Astrocyte (in vitro differentiated cells and primary cell): Measurements from ENCODE around the gene GOLGA7B. TPM values are rescaled to one million over a fixed set of nuclear protein-coding genes. Genes with fewer than 3 reads are reported as not detected.

Experiments used
- DNase-seq: peaks from one replicate; pipeline ENCODE4 v3.0.0-alpha.2; 2010; ENCODE audit warnings: low read depth
- FAIRE-seq: peaks from 2 replicates; lab custom pipeline; 2011; peaks lifted over from hg19 to GRCh38; lab: Jason Lieb, UNC
- H2AFZ ChIP-seq: 2 replicates; pipeline ENCODE4 v1.6.0; 2012; ENCODE audit warnings: low read depth, low read length, inconsistent platforms
- H3K27ac ChIP-seq: 2 replicates; pipeline ENCODE4 v1.5.1; 2011; ENCODE audit warnings: low read depth, low read length, inconsistent platforms
- H3K27me3 ChIP-seq: 2 replicates; pipeline ENCODE4 v1.6.0; 2011; ENCODE audit warnings: low read length, inconsistent platforms; ENCODE audit not compliant: insufficient read depth
- H3K36me3 ChIP-seq: 2 replicates; pipeline ENCODE4 v1.5.1; 2011; ENCODE audit warnings: low read length, inconsistent platforms; ENCODE audit not compliant: insufficient read depth
- H3K4me1 ChIP-seq: 2 replicates; pipeline ENCODE4 v1.5.1; 2011; ENCODE audit warnings: low read length, inconsistent platforms; ENCODE audit not compliant: insufficient read depth
- H3K4me2 ChIP-seq: 2 replicates; pipeline ENCODE4 v1.6.0; 2012; ENCODE audit warnings: low read length, inconsistent platforms
- H3K4me3 ChIP-seq: 2 replicates; pipeline ENCODE4 v1.5.1; 2011; ENCODE audit warnings: low read depth, mild to moderate bottlenecking, low read length, inconsistent platforms; ENCODE audit not compliant: insufficient read depth
- H3K79me2 ChIP-seq: 2 replicates; pipeline ENCODE4 v1.6.0; 2012; ENCODE audit warnings: mild to moderate bottlenecking, low read length, inconsistent platforms; ENCODE audit not compliant: insufficient read depth
- H3K9ac ChIP-seq: 2 replicates; pipeline ENCODE4 v1.6.0; 2012; ENCODE audit warnings: mild to moderate bottlenecking, low read length, inconsistent platforms
- H3K9me3 ChIP-seq: 2 replicates; pipeline ENCODE4 v1.5.1; 2012; ENCODE audit warnings: low read depth, mild to moderate bottlenecking, low read length, inconsistent platforms; ENCODE audit not compliant: insufficient read depth
- H4K20me1 ChIP-seq: 2 replicates; pipeline ENCODE4 v1.6.0; 2012; ENCODE audit warnings: low read length, inconsistent platforms; ENCODE audit not compliant: insufficient read depth
- H3K27ac Mint-ChIP-seq: one replicate; pipeline ENCODE4 v1.8.0; 2021; ENCODE audit warnings: mild to moderate bottlenecking, mixed read lengths; ENCODE audit not compliant: unreplicated experiment
- H3K27me3 Mint-ChIP-seq: one replicate; pipeline ENCODE4 v1.8.0; 2021; ENCODE audit warnings: low read depth, mixed read lengths; ENCODE audit not compliant: unreplicated experiment
- H3K36me3 Mint-ChIP-seq: one replicate; pipeline ENCODE4 v1.8.0; 2021; ENCODE audit warnings: low read depth, mixed read lengths; ENCODE audit not compliant: unreplicated experiment
- H3K4me1 Mint-ChIP-seq: one replicate; pipeline ENCODE4 v1.8.0; 2021; ENCODE audit warnings: low read depth, mixed read lengths; ENCODE audit not compliant: unreplicated experiment
- H3K4me3 Mint-ChIP-seq: one replicate; pipeline ENCODE4 v1.8.0; 2021; ENCODE audit warnings: mild to moderate bottlenecking, moderate library complexity, mixed read lengths; ENCODE audit not compliant: unreplicated experiment
- H3K9me3 Mint-ChIP-seq: one replicate; pipeline ENCODE4 v1.8.0; 2021; ENCODE audit warnings: mild to moderate bottlenecking, mixed read lengths; ENCODE audit not compliant: unreplicated experiment
- CTCF ChIP-seq: IDR thresholded peaks from 2 replicates; pipeline ENCODE4 v1.5.1; 2011; ENCODE audit warnings: low read depth, mild to moderate bottlenecking, inconsistent platforms, low read length, moderate library complexity; ENCODE audit not compliant: insufficient read depth
- EZH2 ChIP-seq: IDR thresholded peaks from 2 replicates; pipeline ENCODE4 v1.6.1; 2012; ENCODE audit warnings: mild to moderate bottlenecking, low read length, inconsistent platforms; ENCODE audit not compliant: insufficient read depth
- total RNA-seq: library from RNA; stranded (reverse); gene quantifications from 2 replicates; pipeline ENCODE4 v1.2.1, GENCODE V29; 2021

The GOLGA7B gene
- total RNA-seq, 1 donor from 2014 or later, result 0.16 TPM

DNA sequence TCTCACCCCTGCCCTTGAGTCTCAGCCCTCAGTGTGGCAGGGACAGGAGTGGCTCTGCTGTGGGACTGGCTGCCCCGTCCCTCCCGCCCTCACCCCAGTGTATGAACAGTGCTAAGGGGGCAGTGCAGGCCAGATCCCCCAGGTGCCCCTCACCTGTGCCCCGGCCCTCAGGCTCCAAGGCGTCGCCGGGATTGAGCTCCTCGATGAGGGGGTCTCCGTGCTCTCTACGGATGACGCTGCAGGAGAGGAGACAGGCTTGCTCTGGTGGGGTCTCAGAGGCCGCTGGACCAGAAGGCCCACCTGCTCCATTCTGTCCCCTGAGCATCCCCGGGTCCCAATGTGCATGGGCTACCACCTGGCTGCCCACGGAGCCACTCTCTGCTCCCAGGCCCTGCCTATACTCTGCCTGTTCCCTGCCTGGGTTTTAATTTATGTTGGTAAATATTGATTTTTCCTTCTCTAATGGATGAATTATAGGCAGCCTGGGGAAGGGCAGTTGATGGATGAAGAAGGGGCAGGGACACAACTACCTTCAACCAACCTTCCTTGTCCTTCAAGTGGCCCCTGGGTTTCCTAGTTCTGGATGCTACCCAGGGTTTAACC, 47.2 kb downstream of the GOLGA7B start:
- Mint-ChIP-seq H3K27me3 (peaks cover 28% of the 10 kb centered on the region), H3K36me3 (no peaks in the 10 kb centered on the region), H3K4me3 (no peak overlapping the region), H3K9me3 (peaks cover 3% of the 10 kb centered on the region), H3K4me1 (no peaks in the 10 kb centered on the region), H3K27ac (no peak overlapping the region)
- no peaks in the 10 kb centered on the region for H3K79me2 ChIP-seq
- no peaks in the 10 kb centered on the region for H3K36me3 ChIP-seq
- no peaks in the 10 kb centered on the region for H3K4me1 ChIP-seq
- no peaks in the 10 kb centered on the region for H4K20me1 ChIP-seq
- no peak overlapping the region for H2AFZ ChIP-seq
- H3K9ac ChIP-seq, result no peak overlapping the region
- no peak for TF ChIP-seq CTCF
- FAIRE-seq, result no peak
- H3K27ac ChIP-seq, result no peak overlapping the region
- peaks cover 17% of the 10 kb centered on the region for H3K27me3 ChIP-seq
- DNase-seq, result no peak
- H3K9me3 ChIP-seq, result no peaks in the 10 kb centered on the region
- no peak overlapping the region for H3K4me3 ChIP-seq
- H3K4me2 ChIP-seq, result no peak overlapping the region

DNA sequence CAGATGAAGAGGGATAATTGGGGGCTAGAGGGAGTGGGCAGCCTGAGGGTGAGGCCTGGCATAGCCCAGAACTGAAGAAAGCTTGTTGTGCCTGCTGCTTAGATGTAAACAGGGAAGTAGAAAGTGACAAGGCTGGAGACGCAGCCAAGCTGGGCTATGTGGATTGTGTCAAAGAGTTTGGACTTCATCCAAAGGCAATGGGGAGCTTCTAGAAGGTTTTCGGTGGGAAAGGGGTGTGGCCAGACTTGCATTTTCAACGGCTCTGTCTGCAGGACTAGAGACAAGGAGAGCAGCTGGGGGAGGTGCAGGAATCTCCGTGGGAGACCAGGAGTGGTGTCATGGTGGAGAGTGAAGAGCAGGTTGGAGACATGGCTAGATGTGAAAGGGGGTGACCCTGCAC, 48.8 kb downstream of the GOLGA7B start:
- no peaks in the 10 kb centered on the region for H3K9me3 ChIP-seq
- H3K9ac ChIP-seq, result no peak overlapping the region
- H3K4me2 ChIP-seq, result no peak overlapping the region
- no peak overlapping the region for H3K4me3 Mint-ChIP-seq
- FAIRE-seq (no peak), DNase-seq (no peak)
- no peak overlapping the region for H3K4me3 ChIP-seq
- H3K27ac ChIP-seq, result no peak overlapping the region
- no peaks in the 10 kb centered on the region for H3K4me1 Mint-ChIP-seq
- H2AFZ ChIP-seq, result no peak overlapping the region
- H4K20me1 ChIP-seq, result no peaks in the 10 kb centered on the region
- H3K36me3 Mint-ChIP-seq, result no peaks in the 10 kb centered on the region
- H3K9me3 Mint-ChIP-seq, result peaks cover 3% of the 10 kb centered on the region
- H3K27me3 ChIP-seq, result peaks cover 14% of the 10 kb centered on the region
- no peaks in the 10 kb centered on the region for H3K4me1 ChIP-seq
- H3K36me3 ChIP-seq, result no peaks in the 10 kb centered on the region
- H3K79me2 ChIP-seq, result no peaks in the 10 kb centered on the region
- H3K27me3 Mint-ChIP-seq, result peaks cover 28% of the 10 kb centered on the region
- TF ChIP-seq EZH2 (no peak), CTCF (no peak)
- no peak overlapping the region for H3K27ac Mint-ChIP-seq

- Histone ChIP-seq H3K9me3 (no peaks in the 10 kb centered on the region), H3K79me2 (no peaks in the 10 kb centered on the region), H4K20me1 (no peaks in the 10 kb centered on the region), H3K9ac (no peak overlapping the region), H2AFZ (no peak overlapping the region), H3K4me1 (no peaks in the 10 kb centered on the region), H3K4me2 (no peak overlapping the region), H3K36me3 (no peaks in the 10 kb centered on the region), H3K27ac (no peak overlapping the region), H3K27me3 (peaks cover 6% of the 10 kb centered on the region), H3K4me3 (no peak overlapping the region)
- no peak for DNase-seq
- Mint-ChIP-seq H3K4me1 (peaks cover 4% of the 10 kb centered on the region), H3K4me3 (no peak overlapping the region), H3K27ac (no peak overlapping the region), H3K27me3 (peaks cover 26% of the 10 kb centered on the region), H3K9me3 (peaks cover 3% of the 10 kb centered on the region), H3K36me3 (no peaks in the 10 kb centered on the region)
- TF ChIP-seq CTCF, result no peak
- no peak for TF ChIP-seq EZH2
- no peak for FAIRE-seq
These were observed 51.7 kb downstream of the GOLGA7B start for GRCh38 chr10:97901381-97901780.
